ENCODE measurements around the gene CST5. TPM values are rescaled to one million over a fixed set of nuclear protein-coding genes. Genes with fewer than 3 reads are reported as not detected.
"Not testable (repeated sequence)": the region's sequence is repeated elsewhere in the genome, so short reads cannot be mapped to it uniquely, and the experiment has no call there.

The CST5 gene
- total and polyA plus RNA-seq, 9 donors: not detected

DNA sequence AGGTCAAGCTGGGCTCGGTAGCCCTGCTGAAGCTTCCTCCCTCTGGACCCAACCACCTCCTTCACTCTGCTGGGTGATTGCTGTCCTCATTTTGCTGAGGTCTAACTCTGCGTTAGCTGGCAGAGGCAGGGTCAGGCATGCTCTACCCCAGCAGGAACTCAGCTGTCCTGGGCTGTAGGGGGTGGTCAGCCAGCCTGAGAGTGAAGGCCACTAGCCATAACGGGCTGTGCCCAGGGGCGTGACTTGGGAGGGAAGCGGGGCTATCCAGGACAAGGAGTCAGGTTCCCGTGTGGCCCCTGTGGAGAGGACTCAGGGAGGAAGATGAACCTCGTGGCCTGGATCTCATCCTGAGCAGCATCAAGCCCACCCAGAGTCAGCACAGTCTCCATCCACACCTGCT lies 761 bp downstream of the CST5 start:
- no peaks in the 10 kb centered on the region for H3K9me3 ChIP-seq
- H3K27me3 ChIP-seq: no peaks in the 10 kb centered on the region
- TF ChIP-seq, protein P1, sequence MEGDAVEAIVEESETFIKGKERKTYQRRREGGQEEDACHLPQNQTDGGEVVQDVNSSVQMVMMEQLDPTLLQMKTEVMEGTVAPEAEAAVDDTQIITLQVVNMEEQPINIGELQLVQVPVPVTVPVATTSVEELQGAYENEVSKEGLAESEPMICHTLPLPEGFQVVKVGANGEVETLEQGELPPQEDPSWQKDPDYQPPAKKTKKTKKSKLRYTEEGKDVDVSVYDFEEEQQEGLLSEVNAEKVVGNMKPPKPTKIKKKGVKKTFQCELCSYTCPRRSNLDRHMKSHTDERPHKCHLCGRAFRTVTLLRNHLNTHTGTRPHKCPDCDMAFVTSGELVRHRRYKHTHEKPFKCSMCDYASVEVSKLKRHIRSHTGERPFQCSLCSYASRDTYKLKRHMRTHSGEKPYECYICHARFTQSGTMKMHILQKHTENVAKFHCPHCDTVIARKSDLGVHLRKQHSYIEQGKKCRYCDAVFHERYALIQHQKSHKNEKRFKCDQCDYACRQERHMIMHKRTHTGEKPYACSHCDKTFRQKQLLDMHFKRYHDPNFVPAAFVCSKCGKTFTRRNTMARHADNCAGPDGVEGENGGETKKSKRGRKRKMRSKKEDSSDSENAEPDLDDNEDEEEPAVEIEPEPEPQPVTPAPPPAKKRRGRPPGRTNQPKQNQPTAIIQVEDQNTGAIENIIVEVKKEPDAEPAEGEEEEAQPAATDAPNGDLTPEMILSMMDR (IDR thresholded peaks at IDR 0.05): no peak
- TF ChIP-seq EP300 (IDR thresholded peaks at IDR 0.05) (no peak), POLR2A (IDR thresholded peaks at IDR 0.05) (no peak)
- no peaks in the 10 kb centered on the region for H3K36me3 ChIP-seq
- no peak for DNase-seq
- H3K27ac ChIP-seq: no peak overlapping the region
- intact Hi-C loops (cut with DNase I): no loop called here
- no peaks in the 10 kb centered on the region for H3K4me1 ChIP-seq (ENCODE audit: insufficient read depth)
- 67 to 80% (median 78%) methylated on average over 6 to 7 of the region's 7 CpGs for WGBS, 3 donors
- no peak overlapping the region for H3K4me3 ChIP-seq

DNA sequence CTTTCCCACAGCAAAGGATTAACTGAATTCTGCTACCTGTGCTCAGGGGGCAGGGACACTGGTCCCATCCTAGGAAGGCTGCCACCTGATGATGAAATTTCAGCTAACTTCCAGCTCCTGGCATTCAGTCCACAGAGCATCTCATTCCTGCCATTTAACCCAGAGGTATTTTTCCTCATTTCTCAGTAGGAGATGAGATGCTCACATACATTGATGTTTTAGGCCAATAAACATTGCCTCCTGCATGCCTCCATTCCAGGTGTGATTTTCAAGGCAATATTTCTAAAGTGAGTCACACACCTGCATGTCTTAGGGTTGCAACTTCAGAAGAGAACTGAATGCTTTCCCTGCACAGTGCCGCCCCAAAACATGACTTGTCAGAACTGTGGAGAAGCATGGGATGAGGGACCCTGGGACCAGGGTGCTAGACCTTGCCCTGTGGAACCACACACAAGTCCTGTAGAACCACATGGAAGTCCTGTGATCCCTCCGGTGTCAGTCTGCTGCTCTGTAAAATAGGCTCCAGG lies 1.5 kb downstream of the CST5 start:
- H3K27me3 ChIP-seq; DNase-seq; H3K36me3 ChIP-seq; H3K4me1 ChIP-seq (ENCODE audit: insufficient read depth); intact Hi-C loops (cut with DNase I); H3K9me3 ChIP-seq; H3K27ac ChIP-seq; H3K4me3 ChIP-seq: not testable (repeated sequence)
- 87 to 97% (median 95%) methylated on average over 1 to 2 of the region's 2 CpGs for WGBS, 3 donors

DNA sequence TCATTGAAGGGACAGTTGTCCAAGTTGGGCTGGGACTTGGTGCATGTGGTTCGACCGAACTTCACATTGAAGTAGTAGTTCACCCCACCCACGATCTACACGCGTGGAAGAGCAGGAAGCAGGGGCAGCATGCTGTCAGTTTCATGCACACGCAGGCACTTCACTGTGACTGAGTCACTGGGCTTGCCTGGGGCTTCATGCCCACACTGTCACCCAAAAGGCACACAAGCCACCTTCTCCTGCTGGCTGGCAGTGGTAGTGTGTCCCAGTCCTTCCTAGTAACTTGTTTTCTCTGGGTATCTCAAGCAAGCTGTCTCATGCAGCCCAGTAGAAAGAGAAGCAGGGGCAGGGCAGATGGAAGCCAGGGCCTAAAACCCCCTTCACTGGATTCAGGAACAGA lies 2.0 kb downstream of the CST5 start:
- 90 to 96% (median 93%) methylated on average over 6 of the region's 6 CpGs for WGBS, 3 donors
- no peaks in the 10 kb centered on the region for H3K4me1 ChIP-seq (ENCODE audit: insufficient read depth)

DNA sequence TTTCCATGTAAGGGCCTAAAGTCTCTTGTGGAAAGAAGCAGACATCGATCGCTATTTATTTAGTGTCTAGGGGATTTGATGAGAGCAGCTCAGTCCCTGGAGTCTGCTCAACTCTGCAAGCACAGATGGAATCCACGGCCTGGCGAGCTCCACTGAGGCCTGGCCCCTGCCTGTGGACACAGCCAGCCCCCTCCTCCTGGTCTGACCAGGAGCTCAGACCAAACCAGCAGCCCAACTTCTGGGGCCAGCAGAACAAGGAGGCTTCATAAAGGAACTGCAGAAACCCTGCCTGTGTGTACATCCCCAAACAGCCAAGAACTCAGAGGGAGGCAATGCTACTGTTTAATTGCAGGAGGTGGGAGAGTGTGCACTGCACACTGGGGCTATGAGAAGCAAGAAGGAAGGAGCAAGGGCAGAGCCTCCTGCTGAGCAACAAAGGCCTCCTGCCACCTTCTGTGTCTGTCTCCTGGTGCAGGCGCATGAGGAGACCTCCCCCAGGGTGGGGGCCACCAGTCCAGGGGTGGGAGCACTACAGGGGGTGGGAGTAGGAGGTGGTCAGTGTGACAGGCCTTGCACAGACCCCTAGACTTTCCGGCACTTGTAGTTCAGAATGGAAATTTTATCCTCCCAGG lies 3.8 kb downstream of the CST5 start:
- intact Hi-C loops (cut with DNase I): no loop called here
- Histone ChIP-seq H3K9me3 (no peaks in the 10 kb centered on the region), H3K27ac (no peak overlapping the region), H3K4me3 (no peak overlapping the region), H3K4me1 (ENCODE audit: insufficient read depth) (no peaks in the 10 kb centered on the region), H3K27me3 (no peaks in the 10 kb centered on the region), H3K36me3 (no peaks in the 10 kb centered on the region)
- 77 to 85% (median 81%) methylated on average over 6 of the region's 6 CpGs for WGBS, 3 donors
- TF ChIP-seq EP300 (IDR thresholded peaks at IDR 0.05) (no peak), POLR2A (IDR thresholded peaks at IDR 0.05) (no peak)
- TF ChIP-seq, protein P1 (IDR thresholded peaks at IDR 0.05): no peak
- DNase-seq: no peak

More for the DNA sequence above, 2.0 kb downstream of the CST5 start:
- no peak overlapping the region for H3K4me3 ChIP-seq
- no peak for TF ChIP-seq EP300 (IDR thresholded peaks at IDR 0.05)
- TF ChIP-seq, protein P1 (IDR thresholded peaks at IDR 0.05): no peak
- no peak for TF ChIP-seq POLR2A (IDR thresholded peaks at IDR 0.05)
- no peak overlapping the region for H3K27ac ChIP-seq
- intact Hi-C loops (cut with DNase I): no loop called here
- H3K9me3 ChIP-seq: no peaks in the 10 kb centered on the region
- H3K36me3 ChIP-seq: no peaks in the 10 kb centered on the region
- DNase-seq: no peak
- no peaks in the 10 kb centered on the region for H3K27me3 ChIP-seq

DNA sequence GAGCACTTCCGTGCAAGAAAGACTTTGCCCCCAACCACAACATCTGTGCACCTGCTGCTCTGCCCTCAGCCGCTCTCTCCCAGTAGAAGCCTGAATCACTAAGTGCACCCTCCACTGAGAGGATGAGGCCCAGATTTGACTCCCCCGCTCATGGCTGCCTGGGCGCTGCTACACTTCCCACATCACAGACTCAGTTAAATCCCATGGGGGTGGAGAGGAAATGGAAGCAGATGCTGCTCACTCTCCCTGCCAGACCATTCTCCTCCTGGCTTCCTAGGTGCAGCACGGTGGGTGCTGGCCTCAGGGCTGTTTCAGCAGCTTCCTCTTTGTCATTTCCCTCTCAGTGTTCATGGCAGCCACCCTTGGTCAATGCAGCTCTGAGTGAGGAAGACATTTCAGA lies 4.8 kb downstream of the CST5 start:
- H3K4me3 ChIP-seq: no peak overlapping the region
- intact Hi-C loops (cut with DNase I): no loop called here
- H3K9me3 ChIP-seq: no peaks in the 10 kb centered on the region
- H3K27me3 ChIP-seq: no peaks in the 10 kb centered on the region
- H3K27ac ChIP-seq: no peak overlapping the region
- no peaks in the 10 kb centered on the region for H3K4me1 ChIP-seq (ENCODE audit: insufficient read depth)
- TF ChIP-seq, protein P1 (IDR thresholded peaks at IDR 0.05): no peak
- no peak for TF ChIP-seq POLR2A (IDR thresholded peaks at IDR 0.05)
- no peak for TF ChIP-seq EP300 (IDR thresholded peaks at IDR 0.05)
- DNase-seq: no peak
- 62 to 73% (median 69%) methylated on average over 5 of the region's 5 CpGs for WGBS, 3 donors
- no peaks in the 10 kb centered on the region for H3K36me3 ChIP-seq

All from ovary (tissue), 9 donors.